CD8-positive, alpha-beta memory T cell (primary cell): Measurements from ENCODE around the gene NOC2L. TPM values are rescaled to one million over a fixed set of nuclear protein-coding genes. Genes with fewer than 3 reads are reported as not detected.
"Not testable (repeated sequence)": the region's sequence is repeated elsewhere in the genome, so short reads cannot be mapped to it uniquely, and the experiment has no call there.

ENCODE experiments used
- CTCF ChIA-PET: fragments of 350-600 bp; sonication (Branson Sonifier 250); formaldehyde crosslinking; loops from one replicate; lab custom pipeline; 2021; ENCODE audit warnings: antibody characterized with exemption; lab: Charles Lee
- POLR2A ChIA-PET: fragments of 350-600 bp; sonication (Branson Sonifier 250); formaldehyde crosslinking; loops from one replicate; lab custom pipeline; 2021; ENCODE audit warnings: antibody characterized with exemption; lab: Charles Lee
- DNase-seq, 5 donors: peaks; one replicate each; pipeline versions ENCODE4 v3.0.0 to v3.0.0-alpha.2; 2020 to 2022; ENCODE audit warnings: mixed read lengths in 1 of 5
- H3K27ac ChIP-seq: one replicate; pipeline ENCODE4 v1.7.0; 2013; ENCODE audit warnings: low read depth, mild to moderate bottlenecking, low read length, moderate library complexity
- H3K27me3 ChIP-seq: 2 replicates; pipeline ENCODE4 v1.7.0; 2013; ENCODE audit warnings: low read length, mild to moderate bottlenecking; ENCODE audit not compliant: insufficient read depth, poor library complexity, severe bottlenecking
- H3K36me3 ChIP-seq: 2 replicates; pipeline ENCODE4 v1.7.0; 2013; ENCODE audit warnings: mild to moderate bottlenecking, low read length, moderate library complexity; ENCODE audit not compliant: insufficient read depth
- H3K4me1 ChIP-seq: 2 replicates; pipeline ENCODE4 v1.7.0; 2013; ENCODE audit warnings: mild to moderate bottlenecking, low read length, moderate library complexity; ENCODE audit not compliant: insufficient read depth
- H3K4me3 ChIP-seq: 2 replicates; pipeline ENCODE4 v1.7.0; 2013; ENCODE audit warnings: mild to moderate bottlenecking, low read length
- H3K9me3 ChIP-seq: 2 replicates; pipeline ENCODE4 v1.7.0; 2013; ENCODE audit warnings: mild to moderate bottlenecking, low read length
- H3K27ac Mint-ChIP-seq, 8 donors: one replicate each; pipeline ENCODE4 v1.8.0; 2020 to 2021; ENCODE audit warnings: mixed read lengths in 8 of 8, mild to moderate bottlenecking in 6 of 8, inconsistent platforms in 3 of 8, moderate library complexity in 3 of 8
- H3K27me3 Mint-ChIP-seq, 2 donors: one replicate each; pipeline ENCODE4 v1.8.0; 2020 to 2021; ENCODE audit warnings: mixed read lengths in 2 of 2, mild to moderate bottlenecking in 1 of 2, moderate library complexity in 1 of 2
- H3K36me3 Mint-ChIP-seq, 3 donors: one replicate each; pipeline ENCODE4 v1.8.0; 2020 to 2021; ENCODE audit warnings: mixed read lengths in 3 of 3, inconsistent platforms in 1 of 3, mild to moderate bottlenecking in 1 of 3
- H3K4me1 Mint-ChIP-seq, 3 donors: one replicate each; pipeline ENCODE4 v1.8.0; 2020 to 2021; ENCODE audit warnings: mixed read lengths in 3 of 3, inconsistent platforms in 1 of 3, mild to moderate bottlenecking in 1 of 3
- H3K4me3 Mint-ChIP-seq, 7 donors: one replicate each; pipeline ENCODE4 v1.8.0; 2020 to 2021; ENCODE audit warnings: mixed read lengths in 7 of 7, mild to moderate bottlenecking in 6 of 7, moderate library complexity in 4 of 7, inconsistent platforms in 2 of 7
- H3K9me3 Mint-ChIP-seq, 5 donors: one replicate each; pipeline ENCODE4 v1.8.0; 2020 to 2022; ENCODE audit warnings: mixed read lengths in 5 of 5, mild to moderate bottlenecking in 3 of 5, moderate library complexity in 2 of 5, inconsistent platforms in 1 of 5
- polyA plus RNA-seq: library from polyadenylated mRNA; unstranded; fragments of 300-500 nt; fragmentation: Illumina TruSeq; gene quantifications from one replicate; pipeline ENCODE4 v1.2.3, GENCODE V29; 2021
- total RNA-seq, 2 experiments: library from RNA; stranded (reverse); gene quantifications; one replicate each; pipeline ENCODE4 v1.2.3, GENCODE V29; 2021

The NOC2L gene
- total and polyA plus RNA-seq, 3 experiments from 2014 or later: 72.3 to 187 (median 175) TPM

DNA sequence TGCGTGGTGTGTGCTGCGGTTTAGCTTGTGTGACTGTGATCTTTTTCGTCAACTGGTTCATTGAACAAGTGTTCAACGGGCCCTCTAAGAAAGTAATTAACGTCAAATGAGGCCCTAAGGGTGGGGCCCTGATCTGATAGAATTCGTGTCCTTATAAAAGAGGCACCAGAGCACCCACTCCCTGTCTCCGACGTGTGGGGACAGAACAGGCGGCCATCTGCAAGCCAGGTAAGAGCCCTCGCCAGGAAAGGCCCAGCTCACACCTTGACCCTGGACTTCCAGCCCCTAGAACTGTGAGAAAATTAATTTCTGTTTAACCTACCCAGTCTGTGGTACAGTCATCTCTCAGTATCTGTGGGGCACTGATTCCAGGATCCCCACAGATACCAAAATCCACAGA is 55.8 kb downstream of the NOC2L start:
- Histone ChIP-seq H3K27me3 (peaks cover 13% of the 10 kb centered on the region), H3K9me3 (no peaks in the 10 kb centered on the region), H3K36me3 (no peaks in the 10 kb centered on the region), H3K27ac (no peak overlapping the region), H3K4me3 (no peak overlapping the region), H3K4me1 (peaks cover 5% of the 10 kb centered on the region)
- Mint-ChIP-seq H3K36me3 (peaks cover 0 to 5% (median 0%) of the 10 kb centered on the region in 3 donors), H3K9me3 (peaks cover 0 to 6% (median 5%) of the 10 kb centered on the region in 5 donors), H3K27ac (no peak overlapping the region), H3K4me3 (peak overlapping the region in 4 of 7 donors; percentile 23 to 66 (median 46)), H3K4me1 (peaks cover 10 to 24% (median 14%) of the 10 kb centered on the region in 3 donors), H3K27me3 (peaks cover 31 to 51% of the 10 kb centered on the region in 2 donors)
- CTCF ChIA-PET: interaction anchor here (0.9 kb wide), 1 partner anchor 34 kb away, joined by 3 read pairs; no protein-coding TSS in a partner anchor
- DNase-seq: no peak
- POLR2A ChIA-PET: no interaction called here

DNA sequence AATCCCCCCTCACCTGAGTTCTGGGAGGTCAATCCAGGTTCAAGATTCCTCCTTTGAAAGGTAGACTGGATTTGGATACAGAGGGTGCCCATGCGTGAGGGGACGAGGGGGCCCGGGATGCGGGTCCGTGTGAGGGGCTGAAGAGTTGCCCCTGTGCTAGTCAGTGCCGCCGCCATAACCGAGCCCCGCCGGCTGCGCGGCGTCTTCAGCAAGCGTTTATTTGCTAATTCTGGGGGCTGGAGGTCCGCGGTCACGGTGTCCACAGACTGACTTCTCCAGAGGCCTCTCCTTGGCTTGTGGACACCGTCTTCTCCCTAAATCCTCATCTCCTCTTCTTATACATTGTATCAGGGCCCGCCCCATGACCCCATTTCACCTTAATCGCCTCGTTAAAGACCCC is 56.3 kb downstream of the NOC2L start:
- Mint-ChIP-seq H3K4me3 (no peak overlapping the region), H3K9me3 (peaks cover 3 to 9% (median 9%) of the 10 kb centered on the region in 5 donors), H3K27me3 (peaks cover 31 to 51% of the 10 kb centered on the region in 2 donors), H3K4me1 (peaks cover 16 to 28% (median 18%) of the 10 kb centered on the region in 3 donors), H3K36me3 (peaks cover 0 to 10% (median 3%) of the 10 kb centered on the region in 3 donors), H3K27ac (no peak overlapping the region)
- ChIA-PET CTCF (no interaction called here), POLR2A (no interaction called here)
- Histone ChIP-seq H3K27ac (no peak overlapping the region), H3K9me3 (no peaks in the 10 kb centered on the region), H3K27me3 (peaks cover 17% of the 10 kb centered on the region), H3K4me3 (no peak overlapping the region), H3K36me3 (no peaks in the 10 kb centered on the region), H3K4me1 (peaks cover 7% of the 10 kb centered on the region)
- no peak for DNase-seq

DNA sequence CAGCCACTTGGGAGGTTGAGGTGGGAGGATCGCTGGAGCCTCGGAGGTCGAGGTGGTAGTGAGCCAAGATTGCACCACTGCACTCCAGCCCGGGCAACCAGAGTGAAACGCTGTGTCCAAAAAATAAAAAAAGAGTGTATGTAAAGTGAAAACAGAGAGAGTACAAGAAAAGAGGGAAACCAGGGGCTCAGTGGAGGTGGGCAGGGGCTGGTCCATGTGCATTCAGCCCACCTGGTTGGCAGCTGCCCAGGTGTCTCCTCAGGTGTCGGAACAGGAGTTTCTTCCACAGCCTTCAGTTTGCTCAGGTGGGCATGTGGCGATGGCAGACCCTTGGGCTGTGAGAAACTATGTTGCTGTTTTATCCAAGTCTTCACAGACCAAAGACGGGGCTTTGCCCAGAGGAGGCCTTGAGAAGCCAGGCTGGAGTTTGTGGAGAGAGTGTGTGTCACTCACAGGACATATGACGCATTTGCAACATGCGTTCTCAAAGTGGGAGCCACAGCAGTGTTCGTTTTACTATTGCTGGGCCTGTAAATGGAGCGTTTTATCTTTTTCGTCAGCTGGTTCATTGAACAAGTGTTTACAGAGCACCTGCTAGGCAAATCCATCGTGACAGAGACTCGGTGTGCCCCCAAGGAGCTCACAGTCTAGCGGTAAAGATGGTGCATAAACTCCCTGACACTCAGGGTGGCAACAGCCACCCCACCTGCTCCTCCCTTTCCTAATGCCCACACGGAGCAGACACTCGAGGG is 57.8 kb downstream of the NOC2L start:
- Mint-ChIP-seq H3K4me1 (peaks cover 16 to 28% (median 16%) of the 10 kb centered on the region in 3 donors), H3K36me3 (peaks cover 0 to 16% (median 3%) of the 10 kb centered on the region in 3 donors), H3K27ac (no peak overlapping the region), H3K27me3 (peaks cover 34 to 56% of the 10 kb centered on the region in 2 donors), H3K4me3 (peak overlapping the region in 1 of 7 donors; percentile 69), H3K9me3 (peaks cover 3 to 22% (median 15%) of the 10 kb centered on the region in 5 donors)
- Histone ChIP-seq H3K4me3 (no peak overlapping the region), H3K4me1 (peaks cover 7% of the 10 kb centered on the region), H3K27ac (no peak overlapping the region), H3K9me3 (no peaks in the 10 kb centered on the region), H3K27me3 (peaks cover 23% of the 10 kb centered on the region), H3K36me3 (no peaks in the 10 kb centered on the region)
- ChIA-PET CTCF (no interaction called here), POLR2A (no interaction called here)
- no peak for DNase-seq

DNA sequence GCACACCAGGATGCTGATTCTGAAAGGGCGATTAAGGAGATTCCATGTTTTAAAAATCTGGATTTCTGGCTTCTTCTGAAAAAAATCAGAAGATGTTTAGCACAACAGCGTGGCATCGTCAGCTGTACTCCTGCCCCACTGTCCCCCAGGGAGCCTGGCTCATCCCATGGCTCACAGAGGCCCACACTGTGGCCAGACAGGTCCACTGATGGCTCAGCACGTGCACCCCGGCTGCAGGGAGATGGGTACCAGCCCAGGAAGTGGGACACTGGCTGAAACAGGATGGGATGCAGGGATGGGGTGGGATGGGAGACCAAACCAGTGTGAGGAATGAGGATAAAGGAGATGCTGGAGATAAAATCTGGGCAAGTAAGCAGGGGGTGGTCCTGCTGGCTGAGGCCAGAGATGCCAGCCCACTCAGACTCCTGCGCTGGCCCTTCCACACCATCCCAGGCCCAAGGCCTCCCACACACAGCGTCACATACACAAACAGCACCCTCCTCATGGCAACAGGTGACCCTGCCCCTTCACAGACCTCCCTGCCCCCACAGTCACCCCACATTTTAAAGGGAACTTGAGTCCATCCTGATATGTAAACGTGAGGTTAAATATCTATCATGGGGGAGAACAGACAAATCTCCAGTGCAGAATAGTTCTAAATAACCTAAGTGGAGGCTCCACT is 59.3 kb downstream of the NOC2L start:
- ChIA-PET CTCF (no interaction called here), POLR2A (no interaction called here)
- no peak overlapping the region for H3K4me3 ChIP-seq

DNA sequence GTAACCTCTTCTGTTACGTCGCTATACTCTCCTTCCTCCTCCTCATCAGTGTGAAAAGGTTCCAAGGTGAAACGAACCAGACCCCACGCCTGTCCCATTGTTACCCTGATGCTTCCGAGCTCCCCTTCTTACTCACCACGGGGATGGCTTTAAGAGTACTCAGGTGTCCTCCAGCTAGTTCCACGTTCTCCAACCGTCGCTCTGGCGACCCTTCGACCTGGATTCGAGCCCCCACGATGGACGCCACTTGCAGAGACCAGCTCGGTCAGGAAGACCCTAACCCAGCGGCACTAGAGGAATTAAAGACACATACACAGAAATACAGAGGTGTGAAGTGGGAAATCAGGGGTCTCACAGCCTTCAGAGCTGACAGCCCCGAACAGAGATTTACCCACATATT is 61.1 kb downstream of the NOC2L start:
- H3K9me3 ChIP-seq, H3K27ac Mint-ChIP-seq, POLR2A ChIA-PET, H3K27ac ChIP-seq, H3K36me3 ChIP-seq, H3K4me3 ChIP-seq, DNase-seq, H3K4me1 ChIP-seq: not testable (repeated sequence)
- Mint-ChIP-seq H3K9me3 (peaks cover 3 to 27% (median 15%) of the 10 kb centered on the region in 5 donors), H3K4me3 (peak overlapping the region in 2 of 7 donors; percentile 59 to 69), H3K36me3 (peaks cover 0 to 22% (median 3%) of the 10 kb centered on the region in 3 donors), H3K27me3 (peaks cover 37 to 67% of the 10 kb centered on the region in 2 donors), H3K4me1 (peaks cover 8 to 10% (median 9%) of the 10 kb centered on the region in 3 donors)
- CTCF ChIA-PET: interaction anchor here (1.1 kb wide), 1 partner anchor 78 kb away, joined by 3 read pairs; no protein-coding TSS in a partner anchor
- H3K27me3 ChIP-seq: peaks cover 16% of the 10 kb centered on the region

More for the DNA sequence above, 59.3 kb downstream of the NOC2L start:
- H3K27ac ChIP-seq: no peak overlapping the region
- H3K36me3 ChIP-seq: no peaks in the 10 kb centered on the region
- peaks cover 10 to 19% (median 10%) of the 10 kb centered on the region in 3 donors for H3K4me1 Mint-ChIP-seq
- peaks cover 32 to 55% of the 10 kb centered on the region in 2 donors for H3K27me3 Mint-ChIP-seq
- H3K27ac Mint-ChIP-seq: no peak overlapping the region
- H3K36me3 Mint-ChIP-seq: peaks cover 0 to 22% (median 3%) of the 10 kb centered on the region in 3 donors
- no peaks in the 10 kb centered on the region for H3K9me3 ChIP-seq
- no peak for DNase-seq
- no peak overlapping the region for H3K4me3 Mint-ChIP-seq
- peaks cover 3 to 27% (median 15%) of the 10 kb centered on the region in 5 donors for H3K9me3 Mint-ChIP-seq
- peaks cover 16% of the 10 kb centered on the region for H3K27me3 ChIP-seq
- H3K4me1 ChIP-seq: peaks cover 7% of the 10 kb centered on the region

DNA sequence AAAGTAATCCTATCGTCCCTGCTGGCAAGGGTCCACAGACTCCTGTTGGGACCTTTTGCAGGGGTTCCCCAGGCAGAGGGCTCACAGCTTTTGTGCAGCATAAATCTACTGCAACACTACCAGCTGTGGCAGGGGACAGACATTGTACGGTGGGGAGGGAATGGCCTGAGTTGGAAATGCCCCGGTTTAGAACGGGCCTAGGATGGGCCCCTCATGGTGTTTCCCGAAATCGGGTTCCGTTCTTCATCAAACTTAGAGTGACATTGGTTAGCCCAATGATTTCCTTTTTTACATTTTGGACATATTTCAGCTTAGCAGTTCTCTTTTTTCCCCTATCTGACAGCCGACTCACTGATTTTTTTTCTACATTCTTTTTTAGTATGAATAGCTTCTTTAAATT is 61.8 kb downstream of the NOC2L start:
- Mint-ChIP-seq H3K4me1 (peaks cover 8 to 10% (median 9%) of the 10 kb centered on the region in 3 donors), H3K4me3 (peak overlapping the region in 1 of 7 donors; percentile 20), H3K27me3 (peaks cover 38 to 67% of the 10 kb centered on the region in 2 donors), H3K36me3 (peaks cover 0 to 22% (median 3%) of the 10 kb centered on the region in 3 donors), H3K9me3 (peaks cover 3 to 27% (median 15%) of the 10 kb centered on the region in 5 donors), H3K27ac (no peak overlapping the region)
- Histone ChIP-seq H3K4me3 (no peak overlapping the region), H3K27me3 (peaks cover 16% of the 10 kb centered on the region), H3K4me1 (peaks cover 7% of the 10 kb centered on the region), H3K9me3 (no peaks in the 10 kb centered on the region), H3K27ac (no peak overlapping the region), H3K36me3 (no peaks in the 10 kb centered on the region)
- CTCF ChIA-PET: interaction anchor here (1.1 kb wide), 1 partner anchor 79 kb away, joined by 3 read pairs; no protein-coding TSS in a partner anchor
- no peak for DNase-seq
- POLR2A ChIA-PET: no interaction called here
